Breast epithelium (tissue), 3 donors: ENCODE results near the gene CCL17.

Experiments
- POLR2AphosphoS5 ChIP-seq, 3 donors: sonication (generic); formaldehyde crosslinking; IDR thresholded peaks; one replicate each; pipeline ENCODE4 v1.6.1; 2017; ENCODE audit warnings: antibody characterized with exemption in 3 of 3
- TF ChIP-seq, protein P1 (sequence below), 3 donors: fragments of 450-650 bp; IDR thresholded peaks; one replicate each; pipeline ENCODE4 v1.5.1; 2016 to 2017; ENCODE audit warnings: antibody characterized with exemption in 3 of 3, mild to moderate bottlenecking in 3 of 3, moderate library complexity in 3 of 3

DNA sequence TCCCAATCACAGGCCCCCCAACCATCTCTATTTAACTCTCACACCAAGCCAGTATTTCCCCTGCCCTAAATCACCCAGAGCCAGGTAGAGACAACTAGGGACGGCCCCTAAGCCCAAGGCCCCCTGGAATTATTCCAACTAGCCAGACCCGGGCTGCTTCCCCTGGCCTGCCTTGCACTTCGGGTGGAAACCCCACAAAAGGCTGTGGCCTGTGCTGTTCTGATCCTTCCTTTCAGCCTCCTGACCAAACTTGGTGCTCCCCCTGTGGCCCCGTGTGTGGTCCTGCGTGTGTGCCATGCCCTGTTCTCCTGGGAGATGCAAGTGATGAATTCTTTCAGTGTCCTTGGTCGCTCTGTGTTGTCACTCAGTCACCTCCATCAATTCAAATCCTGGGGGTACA lies 14.9 kb downstream of the CCL17 start:
- TF ChIP-seq, protein P1, sequence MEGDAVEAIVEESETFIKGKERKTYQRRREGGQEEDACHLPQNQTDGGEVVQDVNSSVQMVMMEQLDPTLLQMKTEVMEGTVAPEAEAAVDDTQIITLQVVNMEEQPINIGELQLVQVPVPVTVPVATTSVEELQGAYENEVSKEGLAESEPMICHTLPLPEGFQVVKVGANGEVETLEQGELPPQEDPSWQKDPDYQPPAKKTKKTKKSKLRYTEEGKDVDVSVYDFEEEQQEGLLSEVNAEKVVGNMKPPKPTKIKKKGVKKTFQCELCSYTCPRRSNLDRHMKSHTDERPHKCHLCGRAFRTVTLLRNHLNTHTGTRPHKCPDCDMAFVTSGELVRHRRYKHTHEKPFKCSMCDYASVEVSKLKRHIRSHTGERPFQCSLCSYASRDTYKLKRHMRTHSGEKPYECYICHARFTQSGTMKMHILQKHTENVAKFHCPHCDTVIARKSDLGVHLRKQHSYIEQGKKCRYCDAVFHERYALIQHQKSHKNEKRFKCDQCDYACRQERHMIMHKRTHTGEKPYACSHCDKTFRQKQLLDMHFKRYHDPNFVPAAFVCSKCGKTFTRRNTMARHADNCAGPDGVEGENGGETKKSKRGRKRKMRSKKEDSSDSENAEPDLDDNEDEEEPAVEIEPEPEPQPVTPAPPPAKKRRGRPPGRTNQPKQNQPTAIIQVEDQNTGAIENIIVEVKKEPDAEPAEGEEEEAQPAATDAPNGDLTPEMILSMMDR (IDR thresholded peaks at IDR 0.05) = no peak
- TF ChIP-seq POLR2AphosphoS5 (IDR thresholded peaks at IDR 0.05) = no peak
